Tibial nerve (tissue), 4 donors: ENCODE measurements around the gene TM4SF1.

ENCODE experiments used
- EP300 ChIP-seq, 2 donors: sonication (generic); formaldehyde crosslinking; IDR thresholded peaks; one replicate each; pipeline ENCODE4 v1.6.1; 2017; ENCODE audit warnings: antibody characterized with exemption in 2 of 2, mild to moderate bottlenecking in 1 of 2
- POLR2A ChIP-seq, 2 donors: fragments of 450-650 bp; IDR thresholded peaks; one replicate each; pipeline ENCODE4 v1.6.1; 2017; ENCODE audit warnings: antibody characterized with exemption in 2 of 2, mild to moderate bottlenecking in 2 of 2, moderate library complexity in 2 of 2
- TF ChIP-seq, protein P1 (sequence below), 5 experiments: fragments of 200-600 bp in 3 of 5; fragments of 450-650 bp in 2 of 5; sonication (generic) in 3 of 5; IDR thresholded peaks; one replicate each; pipeline ENCODE4 v1.5.1; 2016 to 2019; ENCODE audit warnings: antibody characterized with exemption in 5 of 5, mild to moderate bottlenecking in 3 of 5, moderate library complexity in 2 of 5

DNA sequence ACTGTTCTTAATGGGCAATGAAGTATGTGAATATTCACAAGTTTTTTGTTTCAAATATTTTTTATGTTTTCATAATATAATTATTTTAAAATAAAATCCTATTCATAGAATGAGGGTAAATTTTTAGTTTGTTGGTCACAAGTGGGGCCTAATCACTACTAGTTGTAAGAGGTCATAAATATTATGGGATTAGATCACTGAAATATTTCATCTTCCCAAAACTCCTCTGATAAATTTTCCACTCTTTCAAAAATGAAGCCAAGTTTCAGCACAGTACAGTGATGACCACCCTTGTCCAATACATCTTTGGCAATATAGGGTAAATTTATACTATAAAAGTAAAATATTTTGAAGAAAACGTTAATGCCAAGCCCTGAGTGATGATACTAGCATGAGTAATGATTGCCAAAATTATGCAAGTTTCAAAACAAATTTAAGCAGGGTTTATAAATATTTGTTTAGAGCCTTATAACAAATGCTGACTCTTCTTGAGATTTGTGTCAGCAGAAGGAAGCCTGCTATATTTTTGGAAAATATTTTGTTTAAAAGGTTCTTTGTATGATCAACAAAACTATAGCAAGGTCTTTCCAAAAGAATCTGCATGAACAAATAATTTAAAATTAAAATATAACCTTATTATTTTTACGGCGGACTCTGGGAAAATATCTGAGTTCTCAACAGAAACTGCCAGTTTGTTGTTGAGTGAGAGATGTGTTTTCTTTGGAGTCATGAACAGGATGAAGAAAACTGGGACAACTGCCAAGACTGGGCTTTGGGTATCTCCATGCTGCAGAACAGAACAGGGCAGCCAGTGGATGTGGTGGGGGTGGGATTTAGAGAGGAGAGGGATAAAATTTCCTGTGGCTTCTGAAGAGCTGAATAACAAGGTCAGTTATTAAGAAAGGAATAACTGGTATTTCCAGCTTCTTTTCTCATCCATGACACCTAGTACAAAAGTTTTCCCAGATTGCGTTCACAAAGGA is 17.9 kb upstream of the TM4SF1 start:
- TF ChIP-seq POLR2A (IDR thresholded peaks at IDR 0.05) (no peak), EP300 (IDR thresholded peaks at IDR 0.05) (no peak)
- TF ChIP-seq, protein P1, sequence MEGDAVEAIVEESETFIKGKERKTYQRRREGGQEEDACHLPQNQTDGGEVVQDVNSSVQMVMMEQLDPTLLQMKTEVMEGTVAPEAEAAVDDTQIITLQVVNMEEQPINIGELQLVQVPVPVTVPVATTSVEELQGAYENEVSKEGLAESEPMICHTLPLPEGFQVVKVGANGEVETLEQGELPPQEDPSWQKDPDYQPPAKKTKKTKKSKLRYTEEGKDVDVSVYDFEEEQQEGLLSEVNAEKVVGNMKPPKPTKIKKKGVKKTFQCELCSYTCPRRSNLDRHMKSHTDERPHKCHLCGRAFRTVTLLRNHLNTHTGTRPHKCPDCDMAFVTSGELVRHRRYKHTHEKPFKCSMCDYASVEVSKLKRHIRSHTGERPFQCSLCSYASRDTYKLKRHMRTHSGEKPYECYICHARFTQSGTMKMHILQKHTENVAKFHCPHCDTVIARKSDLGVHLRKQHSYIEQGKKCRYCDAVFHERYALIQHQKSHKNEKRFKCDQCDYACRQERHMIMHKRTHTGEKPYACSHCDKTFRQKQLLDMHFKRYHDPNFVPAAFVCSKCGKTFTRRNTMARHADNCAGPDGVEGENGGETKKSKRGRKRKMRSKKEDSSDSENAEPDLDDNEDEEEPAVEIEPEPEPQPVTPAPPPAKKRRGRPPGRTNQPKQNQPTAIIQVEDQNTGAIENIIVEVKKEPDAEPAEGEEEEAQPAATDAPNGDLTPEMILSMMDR (IDR thresholded peaks at IDR 0.05): no peak
